Activated T-helper 17 cell treated with anti-CD3 and anti-CD28 coated beads, Interleukin-2, amount 50 U/mL, for 72 hours (primary cell): ENCODE measurements around the gene INPP4A. TPM values are rescaled to one million over a fixed set of nuclear protein-coding genes. Genes with fewer than 3 reads are reported as not detected.
A peak's percentile ranks its signal among the peaks of the same experiment; 100 is the strongest.
"Not testable (repeated sequence)": the region's sequence is repeated elsewhere in the genome, so short reads cannot be mapped to it uniquely, and the experiment has no call there.

Experiments
- ATAC-seq: fragments of 150-1000 bp; cut with Tn5 transposase; replicated peaks from 2 replicates; pipeline ENCODE4 v1.10.0; 2021; ENCODE audit warnings: mild to moderate bottlenecking, moderate library complexity
- H3K27ac Mint-ChIP-seq: one replicate; pipeline ENCODE4 v1.8.0; 2022; ENCODE audit warnings: mixed read lengths
- H3K27me3 Mint-ChIP-seq: one replicate; pipeline ENCODE4 v1.8.0; 2022; ENCODE audit warnings: mixed read lengths
- H3K36me3 Mint-ChIP-seq: one replicate; pipeline ENCODE4 v1.8.0; 2022; ENCODE audit warnings: low read depth, mild to moderate bottlenecking, mixed read lengths
- H3K4me1 Mint-ChIP-seq: one replicate; pipeline ENCODE4 v1.8.0; 2022; ENCODE audit warnings: mixed read lengths
- H3K4me3 Mint-ChIP-seq: one replicate; pipeline ENCODE4 v1.8.0; 2022; ENCODE audit warnings: mild to moderate bottlenecking, mixed read lengths
- H3K9me3 Mint-ChIP-seq: one replicate; pipeline ENCODE4 v1.8.0; 2022; ENCODE audit warnings: mixed read lengths
- total RNA-seq, 2 donors: library from RNA; stranded (reverse); gene quantifications; one replicate each; pipeline ENCODE4 v1.2.3, GENCODE V29; 2022

The INPP4A gene
- total RNA-seq, 2 donors from 2014 or later = 66.4 to 74.8 TPM

DNA sequence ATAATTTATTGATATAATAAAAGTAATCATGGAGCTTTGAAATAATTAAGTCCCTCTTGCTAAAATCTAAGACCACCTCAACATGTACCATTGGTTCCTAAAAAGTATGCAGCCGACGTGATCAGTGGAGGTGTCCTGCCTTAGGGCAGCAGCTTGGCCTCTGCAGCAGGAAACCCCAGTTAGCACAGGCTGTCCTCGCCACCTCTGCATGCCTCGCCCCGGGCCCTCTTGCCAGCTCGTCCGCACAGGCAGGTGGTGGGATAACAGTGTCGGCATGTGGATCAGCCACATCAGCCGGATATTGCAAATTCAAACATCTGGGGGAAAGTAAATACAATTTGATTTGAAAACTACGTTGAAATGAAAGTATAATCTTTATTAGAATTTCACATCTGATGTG lies 140.7 kb downstream of the INPP4A start:
- H3K9me3 Mint-ChIP-seq = no peaks in the 10 kb centered on the region
- no peaks in the 10 kb centered on the region for H3K4me1 Mint-ChIP-seq
- H3K27me3 Mint-ChIP-seq = no peaks in the 10 kb centered on the region
- no peak for ATAC-seq
- no peak overlapping the region for H3K4me3 Mint-ChIP-seq
- H3K27ac Mint-ChIP-seq = no peak overlapping the region
- H3K36me3 Mint-ChIP-seq = peaks cover 91% of the 10 kb centered on the region

DNA sequence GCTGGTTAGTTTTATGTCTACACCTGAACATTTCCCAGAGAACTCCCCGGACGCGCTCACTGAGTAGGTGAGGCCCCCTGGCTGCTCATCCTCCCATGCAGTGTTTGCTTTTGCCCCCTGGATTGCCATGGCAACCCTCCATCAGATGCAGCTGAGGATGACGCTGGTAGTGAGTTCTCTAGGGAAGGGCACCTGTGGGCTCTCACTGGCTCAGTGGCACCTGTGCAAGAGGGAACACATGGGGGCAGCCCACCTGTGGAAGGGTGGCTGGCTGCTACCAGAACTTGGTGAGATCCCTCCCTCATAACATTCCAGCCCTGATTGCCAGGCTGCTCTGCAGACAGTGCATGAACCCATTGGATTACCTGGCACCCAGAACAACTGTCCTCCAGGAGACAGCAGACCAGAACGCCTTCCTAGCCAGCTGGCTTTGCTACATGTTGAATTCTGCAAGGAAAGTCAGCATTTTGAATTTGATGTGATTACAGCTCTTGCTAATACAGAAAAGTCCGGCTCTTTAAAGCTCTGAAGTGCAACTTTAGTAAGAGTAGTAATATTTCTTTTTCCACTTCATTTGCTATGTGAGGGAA lies 142.0 kb downstream of the INPP4A start:
- Mint-ChIP-seq H3K27me3 (no peaks in the 10 kb centered on the region), H3K4me1 (no peaks in the 10 kb centered on the region), H3K36me3 (peaks cover 96% of the 10 kb centered on the region), H3K27ac (no peak overlapping the region), H3K9me3 (no peaks in the 10 kb centered on the region), H3K4me3 (no peak overlapping the region)
- no peak for ATAC-seq

DNA sequence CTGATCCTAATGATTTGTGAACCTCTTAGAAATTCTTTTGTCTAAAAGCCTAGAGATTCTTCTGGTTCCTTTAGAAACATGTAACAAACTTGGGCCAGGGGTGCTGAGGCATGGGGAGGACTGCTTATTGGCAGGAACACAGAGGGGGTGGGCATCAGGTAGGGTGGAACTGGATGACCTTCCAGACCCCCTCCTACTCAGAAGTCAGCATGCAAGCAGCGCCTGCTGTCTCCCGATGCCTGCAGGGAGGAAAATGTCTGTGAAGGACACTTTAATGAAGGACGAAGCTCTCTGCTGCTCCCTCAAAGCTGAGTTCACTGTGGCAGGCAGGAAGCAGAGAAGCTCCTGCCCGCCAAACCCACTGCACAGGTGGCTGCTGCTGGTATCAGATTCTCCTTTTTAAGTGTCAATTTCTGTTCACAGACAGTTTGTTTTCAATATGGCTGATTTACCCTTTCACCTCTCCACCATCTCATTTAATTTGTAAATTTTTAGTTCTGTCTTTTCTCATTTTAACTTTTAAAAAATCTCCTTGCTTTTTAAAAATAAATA lies 144.3 kb downstream of the INPP4A start:
- H3K36me3 Mint-ChIP-seq = peaks cover 94% of the 10 kb centered on the region
- peaks cover 4% of the 10 kb centered on the region for H3K4me1 Mint-ChIP-seq
- peak overlapping the region; percentile 61 for H3K27ac Mint-ChIP-seq

DNA sequence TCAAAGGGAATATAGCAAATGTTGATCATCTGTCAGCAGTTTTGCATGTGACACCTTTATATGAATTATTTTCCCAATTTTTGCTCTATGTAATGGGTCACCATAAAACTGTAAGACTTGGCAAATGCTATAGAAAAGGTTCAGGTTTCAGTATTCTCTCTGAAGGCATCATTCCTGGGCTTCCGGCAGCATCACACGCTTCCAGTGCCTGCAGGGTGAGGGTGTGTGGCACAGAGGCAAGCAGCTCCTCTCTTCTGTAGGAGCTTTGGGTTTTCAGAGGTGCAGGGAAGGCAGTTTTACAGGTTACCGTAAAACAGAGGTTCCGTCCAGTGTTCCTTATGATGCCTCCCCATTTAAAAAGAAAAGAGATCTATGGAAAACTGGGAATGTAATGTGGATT lies 144.8 kb downstream of the INPP4A start:
- Mint-ChIP-seq H3K36me3 (peaks cover 92% of the 10 kb centered on the region), H3K27ac (peak overlapping the region; percentile 61)
- ATAC-seq = no peak

More for the DNA sequence above, 144.3 kb downstream of the INPP4A start:
- Mint-ChIP-seq H3K27me3 (no peaks in the 10 kb centered on the region), H3K4me3 (no peak overlapping the region), H3K9me3 (peaks cover 7% of the 10 kb centered on the region)
- no peak for ATAC-seq

DNA sequence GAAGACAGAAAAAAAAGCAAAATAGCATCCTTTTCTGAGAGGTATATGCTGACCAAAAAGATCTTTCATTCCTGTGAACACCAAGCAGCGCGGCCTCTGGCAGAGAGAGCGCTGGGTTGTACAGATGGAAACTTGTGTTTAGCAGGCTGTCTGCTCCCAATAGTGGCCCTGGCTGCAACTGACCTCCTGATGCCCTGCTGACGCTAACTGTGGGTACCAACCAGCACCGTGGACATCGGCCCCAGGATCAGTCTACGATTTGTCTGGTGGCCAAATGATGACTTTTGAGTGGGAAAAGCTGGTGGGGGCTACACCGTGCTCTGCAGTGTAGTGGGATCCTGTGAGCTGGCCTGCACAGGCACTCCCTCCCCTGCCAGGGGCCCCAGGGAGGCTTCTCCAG lies 147.9 kb downstream of the INPP4A start:
- Mint-ChIP-seq H3K36me3 (peaks cover 83% of the 10 kb centered on the region), H3K27me3 (no peaks in the 10 kb centered on the region), H3K4me1 (peaks cover 7% of the 10 kb centered on the region), H3K9me3 (peaks cover 7% of the 10 kb centered on the region), H3K27ac (peak overlapping the region; percentile 36), H3K4me3 (no peak overlapping the region)
- no peak for ATAC-seq

More for the DNA sequence above, 144.8 kb downstream of the INPP4A start:
- Mint-ChIP-seq H3K27me3 (no peaks in the 10 kb centered on the region), H3K9me3 (peaks cover 7% of the 10 kb centered on the region), H3K4me3 (no peak overlapping the region), H3K4me1 (peaks cover 4% of the 10 kb centered on the region)

DNA sequence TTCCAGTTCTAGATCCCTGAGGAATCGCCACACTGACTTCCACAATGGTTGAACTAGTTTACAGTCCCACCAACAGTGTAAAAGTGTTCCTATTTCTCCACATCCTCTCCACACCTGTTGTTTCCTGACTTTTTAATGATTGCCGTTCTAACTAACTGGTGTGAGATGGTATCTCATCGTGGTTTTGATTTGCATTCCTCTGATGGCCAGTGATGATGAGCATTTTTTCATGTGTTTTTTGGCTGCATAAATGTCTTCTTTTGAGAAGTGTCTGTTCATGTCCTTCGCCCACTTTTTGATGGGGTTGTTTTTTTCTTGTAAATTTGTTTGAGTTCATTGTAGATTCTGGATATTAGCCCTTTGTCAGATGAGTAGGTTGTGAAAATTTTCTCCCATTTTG lies 150.0 kb downstream of the INPP4A start:
- H3K9me3 Mint-ChIP-seq, H3K27me3 Mint-ChIP-seq: not testable (repeated sequence)
- peaks cover 81% of the 10 kb centered on the region for H3K36me3 Mint-ChIP-seq

DNA sequence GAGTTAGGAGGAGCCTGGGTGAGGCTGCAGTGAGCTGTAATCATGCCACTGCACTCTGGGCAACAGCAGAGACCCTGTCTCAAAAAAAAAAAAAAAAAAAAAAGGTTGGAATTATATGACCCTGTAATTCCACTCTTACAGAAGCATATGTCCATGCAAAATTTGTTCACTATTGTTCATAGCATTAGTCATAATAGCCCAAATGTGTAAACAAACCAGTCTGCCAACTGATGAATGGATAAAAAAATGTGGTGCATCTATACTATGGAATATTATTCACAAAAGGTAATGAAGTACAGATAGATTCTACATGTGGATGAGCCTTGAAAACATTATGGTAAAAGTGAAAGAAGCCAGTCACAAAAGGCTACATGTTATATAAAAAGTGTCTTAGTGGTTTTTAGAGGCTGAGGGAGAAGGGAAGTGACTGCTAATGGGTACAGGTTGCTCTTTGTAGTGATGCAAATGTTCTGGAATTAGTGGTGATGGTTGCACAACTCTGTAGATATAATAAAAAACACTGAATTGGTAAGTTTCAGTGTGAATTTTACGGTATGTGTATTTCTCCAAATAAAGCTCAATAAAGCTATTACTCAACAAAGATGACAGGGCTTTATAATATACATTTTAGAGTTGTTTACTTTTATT lies 154.2 kb downstream of the INPP4A start:
- H3K27ac Mint-ChIP-seq = peak overlapping the region; percentile 9
- H3K4me3 Mint-ChIP-seq = no peak overlapping the region
- peaks cover 87% of the 10 kb centered on the region for H3K36me3 Mint-ChIP-seq
- H3K9me3 Mint-ChIP-seq = peaks cover under 1% of the 10 kb centered on the region
- H3K4me1 Mint-ChIP-seq = peaks cover 7% of the 10 kb centered on the region
- no peak for ATAC-seq
- H3K27me3 Mint-ChIP-seq = no peaks in the 10 kb centered on the region

More for the DNA sequence above, 150.0 kb downstream of the INPP4A start:
- H3K4me3 Mint-ChIP-seq, ATAC-seq, H3K4me1 Mint-ChIP-seq, H3K27ac Mint-ChIP-seq: not testable (repeated sequence)

DNA sequence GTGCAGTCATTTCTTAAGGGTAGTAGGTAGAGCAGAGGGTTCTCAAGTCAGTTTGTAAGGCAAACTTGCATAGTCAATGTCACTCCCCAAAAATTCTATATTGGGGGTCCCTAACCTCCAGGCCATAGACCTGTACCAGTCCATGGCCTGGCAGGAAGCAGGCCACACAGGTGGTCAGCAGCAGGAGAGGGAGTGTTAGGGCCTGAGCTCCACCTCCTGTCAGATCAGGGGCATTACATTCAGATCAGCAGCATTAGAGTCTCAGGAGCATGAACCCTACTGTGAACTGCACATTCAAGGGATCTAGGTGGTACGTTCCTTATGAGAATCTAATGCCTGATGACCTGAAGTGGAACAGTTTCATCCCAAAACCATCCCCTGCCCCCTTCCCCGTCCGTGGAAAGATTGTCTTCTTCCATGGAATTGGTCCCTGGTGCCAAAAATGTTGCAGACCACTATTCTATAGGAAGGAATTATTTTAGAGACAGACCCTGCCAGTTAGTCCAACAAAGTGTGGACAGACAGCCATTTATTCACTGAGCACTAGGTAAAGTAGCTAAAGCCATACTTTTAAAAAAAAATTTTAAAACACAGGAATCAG lies 157.0 kb downstream of the INPP4A start:
- Mint-ChIP-seq H3K36me3 (peaks cover 82% of the 10 kb centered on the region), H3K4me1 (peaks cover 25% of the 10 kb centered on the region), H3K27ac (no peak overlapping the region), H3K27me3 (no peaks in the 10 kb centered on the region), H3K4me3 (no peak overlapping the region), H3K9me3 (no peaks in the 10 kb centered on the region)
- ATAC-seq = peak; percentile 67

DNA sequence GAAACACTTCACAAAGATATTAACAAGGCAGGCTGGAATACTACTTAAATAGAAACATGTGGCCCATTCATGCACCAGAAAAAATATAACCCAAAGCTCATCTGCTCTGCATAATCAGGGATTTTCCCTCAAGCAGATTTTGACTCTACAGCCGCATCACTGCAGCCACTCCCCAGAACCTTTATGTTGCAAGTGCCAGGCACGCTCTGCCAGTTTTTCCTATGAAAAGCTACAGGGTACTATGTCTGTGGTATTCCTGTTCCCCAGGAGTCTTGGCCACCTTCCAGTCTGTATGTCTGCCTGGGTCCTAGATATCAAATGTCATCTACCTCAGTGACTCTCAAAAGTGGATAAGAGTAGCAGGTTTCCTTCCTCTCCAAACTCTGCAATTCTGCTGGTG lies 159.9 kb downstream of the INPP4A start:
- H3K9me3 Mint-ChIP-seq = no peaks in the 10 kb centered on the region
- H3K4me3 Mint-ChIP-seq = peak overlapping the region; percentile 15
- H3K36me3 Mint-ChIP-seq = peaks cover 72% of the 10 kb centered on the region
- no peaks in the 10 kb centered on the region for H3K27me3 Mint-ChIP-seq
- no peak for ATAC-seq
- peak overlapping the region; percentile 76 for H3K27ac Mint-ChIP-seq
- peaks cover 36% of the 10 kb centered on the region for H3K4me1 Mint-ChIP-seq

DNA sequence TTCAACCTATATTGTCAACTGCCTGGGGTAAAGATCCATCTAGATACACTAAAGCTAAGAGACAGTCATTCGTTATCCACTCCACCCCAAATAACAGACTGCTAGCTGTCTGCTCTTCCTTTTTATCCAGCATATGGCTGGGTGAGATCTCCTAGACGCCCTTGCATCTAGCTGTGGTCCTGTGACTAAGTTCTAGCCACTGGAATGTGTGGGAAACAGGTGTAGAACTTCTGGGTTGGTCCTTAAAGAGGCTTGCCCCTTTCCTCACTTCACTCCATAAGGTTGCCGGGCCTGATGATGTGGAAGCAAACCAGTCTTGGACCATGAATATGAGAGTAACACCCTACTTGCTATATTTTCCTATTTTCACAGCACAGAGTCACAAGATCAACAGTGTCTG lies 160.4 kb downstream of the INPP4A start:
- no peak for ATAC-seq
- H3K4me1 Mint-ChIP-seq = peaks cover 39% of the 10 kb centered on the region
- peak overlapping the region; percentile 15 for H3K4me3 Mint-ChIP-seq
- H3K27ac Mint-ChIP-seq = peak overlapping the region; percentile 76
- H3K36me3 Mint-ChIP-seq = peaks cover 72% of the 10 kb centered on the region
- no peaks in the 10 kb centered on the region for H3K27me3 Mint-ChIP-seq
- H3K9me3 Mint-ChIP-seq = no peaks in the 10 kb centered on the region

DNA sequence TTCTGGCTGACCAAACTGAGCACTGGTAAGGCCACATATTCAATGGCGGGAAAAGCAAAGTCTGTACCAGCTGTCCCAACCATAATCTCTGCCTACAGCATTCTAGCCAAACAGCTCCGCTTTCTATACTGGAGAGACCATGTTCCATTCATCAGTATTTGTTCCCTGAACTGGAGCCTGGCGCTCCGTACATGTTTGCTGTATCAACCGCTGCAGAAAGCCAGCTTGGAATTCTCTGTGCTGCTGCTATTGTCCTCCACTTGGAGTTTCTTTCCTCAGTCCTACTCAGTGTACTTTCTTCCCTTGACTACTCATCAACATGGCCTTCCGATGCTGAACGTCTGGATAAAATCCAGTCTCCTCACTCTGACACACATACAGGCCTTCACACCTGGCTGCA lies 161.8 kb downstream of the INPP4A start:
- Mint-ChIP-seq H3K4me3 (peak overlapping the region; percentile 91), H3K4me1 (peaks cover 44% of the 10 kb centered on the region), H3K27me3 (no peaks in the 10 kb centered on the region), H3K27ac (peak overlapping the region; percentile 94), H3K9me3 (no peaks in the 10 kb centered on the region), H3K36me3 (peaks cover 72% of the 10 kb centered on the region)
- ATAC-seq = no peak

DNA sequence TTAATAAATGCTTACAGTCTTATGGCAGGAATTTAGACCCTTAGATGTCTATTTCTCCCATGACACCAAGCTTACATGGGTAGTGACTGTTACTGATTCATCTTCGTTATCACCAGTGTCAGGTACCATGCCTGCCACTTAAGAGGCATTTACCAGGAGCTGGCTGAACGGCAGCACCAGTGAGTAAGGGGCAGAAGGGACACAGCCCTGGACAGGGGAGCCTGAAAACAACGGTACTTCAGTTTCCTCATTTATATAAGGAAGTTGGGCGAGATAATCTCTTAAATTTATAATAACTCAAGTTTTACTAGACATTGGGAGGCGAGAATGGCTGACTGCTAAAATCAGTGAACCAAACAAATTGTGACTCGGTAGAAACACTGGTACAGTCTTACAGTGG lies 162.4 kb downstream of the INPP4A start:
- Mint-ChIP-seq H3K9me3 (no peaks in the 10 kb centered on the region), H3K4me3 (peak overlapping the region; percentile 91), H3K36me3 (peaks cover 72% of the 10 kb centered on the region), H3K27ac (peak overlapping the region; percentile 94), H3K4me1 (peaks cover 44% of the 10 kb centered on the region), H3K27me3 (no peaks in the 10 kb centered on the region)
- ATAC-seq = no peak

DNA sequence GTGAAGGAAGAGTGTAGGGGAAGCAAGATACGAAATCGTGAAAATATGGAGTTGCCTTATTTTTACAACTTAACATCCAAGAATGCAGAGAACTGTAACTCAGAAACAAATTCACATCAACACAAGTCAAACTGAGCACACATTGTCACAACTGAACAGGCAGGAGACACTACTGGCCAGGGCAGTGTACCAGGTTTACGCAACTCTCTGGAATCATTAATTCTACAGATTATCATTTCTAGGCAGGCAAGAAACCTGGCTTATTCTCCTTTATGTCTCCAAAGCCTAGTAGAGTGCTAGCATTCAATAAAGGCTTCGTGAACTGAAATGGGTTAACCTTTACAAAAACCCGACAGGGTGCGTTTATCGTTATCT lies 163.1 kb downstream of the INPP4A start:
- no peak for ATAC-seq
- Mint-ChIP-seq H3K27me3 (no peaks in the 10 kb centered on the region), H3K27ac (peak overlapping the region; percentile 94), H3K36me3 (peaks cover 72% of the 10 kb centered on the region), H3K9me3 (no peaks in the 10 kb centered on the region), H3K4me3 (peak overlapping the region; percentile 91), H3K4me1 (peaks cover 44% of the 10 kb centered on the region)

DNA sequence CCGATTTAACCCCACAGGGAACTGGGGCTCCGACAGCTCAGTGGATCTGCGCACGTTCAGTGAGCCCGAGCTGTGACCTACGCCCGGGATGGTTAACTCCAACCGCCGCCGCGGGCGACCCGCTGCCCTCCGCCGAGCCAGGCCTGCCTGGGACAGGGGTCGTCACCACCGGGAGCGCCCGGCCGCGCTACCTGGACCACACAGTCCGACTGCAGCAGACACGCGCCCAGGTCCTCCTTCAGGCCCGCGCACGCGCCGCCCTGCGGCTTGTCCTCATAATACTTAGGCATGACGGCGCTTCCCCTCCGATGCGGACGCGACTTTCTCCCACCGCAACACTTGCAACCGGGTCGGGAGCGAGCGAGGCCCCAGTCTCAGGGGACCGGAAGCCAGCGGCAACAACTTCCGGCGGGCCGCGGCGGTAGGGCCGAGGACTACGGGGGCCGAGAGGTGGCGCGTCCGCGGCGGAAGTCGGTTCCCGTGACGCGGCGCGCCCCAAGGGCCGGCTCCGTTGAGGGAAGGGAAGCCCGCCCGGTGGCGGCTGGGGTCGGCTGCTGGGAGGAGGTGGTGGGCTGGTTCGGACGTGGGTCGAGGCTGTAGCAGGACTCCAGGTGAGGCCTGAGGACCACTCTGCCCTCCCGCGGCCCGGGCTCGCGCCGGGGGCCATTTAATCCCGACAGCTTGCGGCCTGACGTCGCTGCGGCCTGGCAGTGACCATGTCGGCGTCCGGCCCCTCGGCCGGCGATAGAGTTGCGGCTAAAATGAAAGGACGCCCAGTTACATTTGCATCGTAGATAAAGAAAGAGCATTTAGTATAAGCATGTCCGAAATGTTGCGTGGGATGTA lies 163.7 kb downstream of the INPP4A start, which contains the start of the genes COA5 and UNC50:
Gene COA5, minus strand, starts transcription at position 397 of the 846 bp plus-strand sequence. Its CDS starts 107 bp downstream, at position 290.
Gene UNC50, plus strand, starts transcription at position 474 of the 846 bp plus-strand sequence. CDS start 1,171 bp downstream, outside the sequence.
- ATAC-seq = peak; percentile 95
- peaks cover 47% of the 10 kb centered on the region for H3K4me1 Mint-ChIP-seq
- H3K9me3 Mint-ChIP-seq = no peaks in the 10 kb centered on the region
- H3K27ac Mint-ChIP-seq = peak within 1 kb of the TSS; percentile 94
- no peaks in the 10 kb centered on the region for H3K27me3 Mint-ChIP-seq
- peak within 1 kb of the TSS; percentile 91 for H3K4me3 Mint-ChIP-seq
- peaks cover 72% of the 10 kb centered on the region for H3K36me3 Mint-ChIP-seq
